Prostate gland (tissue), 2 donors: Measurements from ENCODE around the gene ZNF837.

Source experiments
- POLR2A ChIP-seq: fragments of 450-650 bp; IDR thresholded peaks from one replicate; pipeline ENCODE4 v1.6.1; 2016; ENCODE audit warnings: antibody characterized with exemption, mild to moderate bottlenecking
- POLR2AphosphoS5 ChIP-seq: sonication (generic); formaldehyde crosslinking; IDR thresholded peaks from one replicate; pipeline ENCODE4 v1.6.1; 2017; ENCODE audit warnings: antibody characterized with exemption
- TF ChIP-seq, protein P1 (sequence below), 4 experiments: fragments of 200-600 bp in 2 of 4; fragments of 450-650 bp in 2 of 4; sonication (generic) in 2 of 4; IDR thresholded peaks; 1 replicate in 3 of 4; 2 replicates in 1 of 4; pipeline ENCODE4 v1.5.1; 2016 to 2019; ENCODE audit warnings: antibody characterized with exemption in 4 of 4, mild to moderate bottlenecking in 2 of 4, moderate library complexity in 2 of 4

DNA sequence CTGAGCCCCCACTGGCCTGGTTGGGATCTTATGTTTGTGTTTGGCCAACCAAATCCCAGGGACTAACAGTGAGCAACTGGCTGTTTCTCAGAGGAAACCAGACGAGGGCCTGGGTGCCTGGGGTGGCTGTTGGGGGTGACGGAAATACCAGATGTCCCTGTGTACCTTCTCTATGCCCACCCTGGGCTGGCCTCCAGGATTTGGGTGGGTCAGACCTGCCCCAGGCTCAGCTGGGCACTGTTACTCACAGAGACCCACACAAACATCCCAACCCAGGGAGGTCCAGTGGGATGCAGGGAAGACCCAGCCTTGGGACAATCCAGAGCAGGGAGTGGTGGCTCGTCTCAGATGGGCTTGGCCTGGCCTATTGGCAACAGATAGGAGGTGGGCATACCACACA lies 45.2 kb downstream of the ZNF837 start:
- TF ChIP-seq POLR2AphosphoS5 (no peak), POLR2A (no peak)
- TF ChIP-seq, protein P1, sequence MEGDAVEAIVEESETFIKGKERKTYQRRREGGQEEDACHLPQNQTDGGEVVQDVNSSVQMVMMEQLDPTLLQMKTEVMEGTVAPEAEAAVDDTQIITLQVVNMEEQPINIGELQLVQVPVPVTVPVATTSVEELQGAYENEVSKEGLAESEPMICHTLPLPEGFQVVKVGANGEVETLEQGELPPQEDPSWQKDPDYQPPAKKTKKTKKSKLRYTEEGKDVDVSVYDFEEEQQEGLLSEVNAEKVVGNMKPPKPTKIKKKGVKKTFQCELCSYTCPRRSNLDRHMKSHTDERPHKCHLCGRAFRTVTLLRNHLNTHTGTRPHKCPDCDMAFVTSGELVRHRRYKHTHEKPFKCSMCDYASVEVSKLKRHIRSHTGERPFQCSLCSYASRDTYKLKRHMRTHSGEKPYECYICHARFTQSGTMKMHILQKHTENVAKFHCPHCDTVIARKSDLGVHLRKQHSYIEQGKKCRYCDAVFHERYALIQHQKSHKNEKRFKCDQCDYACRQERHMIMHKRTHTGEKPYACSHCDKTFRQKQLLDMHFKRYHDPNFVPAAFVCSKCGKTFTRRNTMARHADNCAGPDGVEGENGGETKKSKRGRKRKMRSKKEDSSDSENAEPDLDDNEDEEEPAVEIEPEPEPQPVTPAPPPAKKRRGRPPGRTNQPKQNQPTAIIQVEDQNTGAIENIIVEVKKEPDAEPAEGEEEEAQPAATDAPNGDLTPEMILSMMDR (IDR thresholded peaks at IDR 0.05): no peak
